ENCODE results near the gene HYPK. TPM values are rescaled to one million over a fixed set of nuclear protein-coding genes. Genes with fewer than 3 reads are reported as not detected.
"Not testable (repeated sequence)": the region's sequence is repeated elsewhere in the genome, so short reads cannot be mapped to it uniquely, and the experiment has no call there.

The HYPK gene
- total RNA-seq, 2 experiments from 2014 or later: 16.1 to 53.6 TPM

GRCh38 chr15:43828061-43828657 is 27.8 kb downstream of the HYPK start:
- H3K79me2 ChIP-seq (ENCODE audit: insufficient read depth, low read depth, low read length): peaks cover 95% of the 10 kb centered on the region
- TF ChIP-seq, protein P1, sequence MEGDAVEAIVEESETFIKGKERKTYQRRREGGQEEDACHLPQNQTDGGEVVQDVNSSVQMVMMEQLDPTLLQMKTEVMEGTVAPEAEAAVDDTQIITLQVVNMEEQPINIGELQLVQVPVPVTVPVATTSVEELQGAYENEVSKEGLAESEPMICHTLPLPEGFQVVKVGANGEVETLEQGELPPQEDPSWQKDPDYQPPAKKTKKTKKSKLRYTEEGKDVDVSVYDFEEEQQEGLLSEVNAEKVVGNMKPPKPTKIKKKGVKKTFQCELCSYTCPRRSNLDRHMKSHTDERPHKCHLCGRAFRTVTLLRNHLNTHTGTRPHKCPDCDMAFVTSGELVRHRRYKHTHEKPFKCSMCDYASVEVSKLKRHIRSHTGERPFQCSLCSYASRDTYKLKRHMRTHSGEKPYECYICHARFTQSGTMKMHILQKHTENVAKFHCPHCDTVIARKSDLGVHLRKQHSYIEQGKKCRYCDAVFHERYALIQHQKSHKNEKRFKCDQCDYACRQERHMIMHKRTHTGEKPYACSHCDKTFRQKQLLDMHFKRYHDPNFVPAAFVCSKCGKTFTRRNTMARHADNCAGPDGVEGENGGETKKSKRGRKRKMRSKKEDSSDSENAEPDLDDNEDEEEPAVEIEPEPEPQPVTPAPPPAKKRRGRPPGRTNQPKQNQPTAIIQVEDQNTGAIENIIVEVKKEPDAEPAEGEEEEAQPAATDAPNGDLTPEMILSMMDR (conservative IDR thresholded peaks at IDR 0.05; ENCODE audit: low read length): no peak
- no peak for TF ChIP-seq EZH2phosphoT487 (IDR thresholded peaks at IDR 0.05; ENCODE audit: borderline replicate concordance, low read depth, low read length)
- intact Hi-C loops (cut with micrococcal nuclease; ENCODE audit: unreplicated experiment): loop anchor here (1.0 to 2.0 kb wide), 2 partner anchors 19 to 52 kb away; partner anchors contain the start of gene ELL3
- peak overlapping the region; percentile 95 for H3K4me3 ChIP-seq (ENCODE audit: low read depth, low read length, poor library complexity, severe bottlenecking)
- DNase-seq (ENCODE audit: low spot score): peak; percentile 64
- ChIA-PET POLR2A (interaction anchor here (0.9 to 9.7 kb wide), 9 partner anchors 9 to 53 kb away, joined by 3 to 150 read pairs (median 5); partner anchors contain the start of genes ELL3 and SERF2), CTCF (ENCODE audit: unreplicated experiment) (interaction anchor here (0.5 to 1.3 kb wide), 2 partner anchors 19 to 51 kb away, joined by 3 read pairs; partner anchors contain the start of gene ELL3)
- peaks cover 61% of the 10 kb centered on the region for H3K36me3 ChIP-seq (ENCODE audit: insufficient read depth, low read length)
- H3K4me2 ChIP-seq (ENCODE audit: low read length): peak overlapping the region; percentile 82
- H3K27ac ChIP-seq (ENCODE audit: low read depth, low read length, poor library complexity, severe bottlenecking): peak overlapping the region; percentile 86
- H3K4me1 ChIP-seq (ENCODE audit: insufficient read depth, low read length, poor library complexity, severe bottlenecking): peaks cover 57% of the 10 kb centered on the region
- H2AFZ ChIP-seq (ENCODE audit: low read length): no peak overlapping the region
- TSS peak; percentile 67 for BruUV-seq (replicated peaks)
- no peaks in the 10 kb centered on the region for H3K9me2 ChIP-seq (ENCODE audit: insufficient read depth, low read length)
- peaks cover 11% of the 10 kb centered on the region for H4K20me1 ChIP-seq (ENCODE audit: insufficient read depth, low read length)
- no peaks in the 10 kb centered on the region; the same call in 1 of the 2 replicates for H3K9me3 ChIP-seq (ENCODE audit: low read length)

GRCh38 chr15:43829951-43830540 is 29.6 kb downstream of the HYPK start:
- Histone ChIP-seq H3K79me2 (ENCODE audit: insufficient read depth, low read depth, low read length) (peaks cover 100% of the 10 kb centered on the region), H3K27ac (ENCODE audit: low read depth, low read length, poor library complexity, severe bottlenecking) (peak overlapping the region; percentile 86), H3K36me3 (ENCODE audit: insufficient read depth, low read length) (peaks cover 79% of the 10 kb centered on the region), H3K4me2 (ENCODE audit: low read length) (peak overlapping the region; percentile 82), H3K4me3 (ENCODE audit: low read depth, low read length, poor library complexity, severe bottlenecking) (peak overlapping the region; percentile 95), H3K4me1 (ENCODE audit: insufficient read depth, low read length, poor library complexity, severe bottlenecking) (peaks cover 51% of the 10 kb centered on the region), H4K20me1 (ENCODE audit: insufficient read depth, low read length) (peaks cover 11% of the 10 kb centered on the region)
- H3K9me3 ChIP-seq (ENCODE audit: low read length); H2AFZ ChIP-seq (ENCODE audit: low read length); DNase-seq (ENCODE audit: low spot score); BruUV-seq (replicated peaks); CTCF ChIA-PET (ENCODE audit: unreplicated experiment); H3K9me2 ChIP-seq (ENCODE audit: insufficient read depth, low read length): not testable (repeated sequence)
- POLR2A ChIA-PET: interaction anchor here (0.7 to 9.7 kb wide), 3 partner anchors 8 to 40 kb away, joined by 3 to 150 read pairs (median 12); no protein-coding TSS in a partner anchor
- intact Hi-C loops (cut with micrococcal nuclease; ENCODE audit: unreplicated experiment): loop anchor here (2.0 kb wide), 1 partner anchor 21 kb away; no protein-coding TSS in a partner anchor

GRCh38 chr15:43830691-43831275 is 30.4 kb downstream of the HYPK start:
- Histone ChIP-seq H3K27ac (ENCODE audit: low read depth, low read length, poor library complexity, severe bottlenecking) (peak overlapping the region; percentile 86), H3K4me3 (ENCODE audit: low read depth, low read length, poor library complexity, severe bottlenecking) (peak overlapping the region; percentile 95), H3K79me2 (ENCODE audit: insufficient read depth, low read depth, low read length) (peaks cover 100% of the 10 kb centered on the region), H3K4me1 (ENCODE audit: insufficient read depth, low read length, poor library complexity, severe bottlenecking) (peaks cover 44% of the 10 kb centered on the region), H4K20me1 (ENCODE audit: insufficient read depth, low read length) (peaks cover 12% of the 10 kb centered on the region), H3K4me2 (ENCODE audit: low read length) (peak overlapping the region; percentile 82), H3K36me3 (ENCODE audit: insufficient read depth, low read length) (peaks cover 87% of the 10 kb centered on the region)
- BruUV-seq (replicated peaks); H2AFZ ChIP-seq (ENCODE audit: low read length); CTCF ChIA-PET (ENCODE audit: unreplicated experiment); H3K9me3 ChIP-seq (ENCODE audit: low read length); H3K9me2 ChIP-seq (ENCODE audit: insufficient read depth, low read length); intact Hi-C loops (cut with micrococcal nuclease; ENCODE audit: unreplicated experiment): not testable (repeated sequence)
- peak; percentile 54 for DNase-seq (ENCODE audit: low spot score)
- POLR2A ChIA-PET: interaction anchor here (0.7 to 2.4 kb wide), 9 partner anchors 8 to 60 kb away, joined by 4 to 15 read pairs (median 6); partner anchors contain the start of gene ELL3

DNA sequence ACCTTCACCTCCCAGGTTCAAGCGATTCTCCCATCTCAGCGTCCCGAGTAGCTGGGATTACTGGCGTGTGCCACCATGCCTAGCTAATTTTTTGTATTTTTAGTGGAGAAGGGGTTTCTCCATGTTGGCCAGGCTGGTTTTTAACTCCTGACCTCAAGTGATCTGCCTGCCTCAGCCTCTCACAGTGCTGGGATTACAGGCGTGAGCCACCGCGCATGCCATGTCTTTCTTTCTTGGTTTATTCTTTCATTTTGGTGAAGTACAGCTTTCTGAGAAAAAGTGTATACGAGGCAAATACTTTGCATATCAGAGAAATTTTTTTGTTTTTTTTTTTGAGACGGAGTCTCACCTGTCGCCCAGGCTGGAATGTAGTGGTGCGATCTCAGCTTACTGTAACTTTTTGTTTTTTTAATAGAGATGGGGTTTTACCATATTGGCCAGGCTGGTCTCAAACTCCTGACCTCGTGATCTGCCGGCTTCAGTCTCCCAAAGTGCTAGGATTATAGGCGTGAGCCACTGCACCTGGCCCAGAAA is 31.2 kb downstream of the HYPK start:
- peaks cover 20% of the 10 kb centered on the region for H4K20me1 ChIP-seq (ENCODE audit: insufficient read depth, low read length)
- H3K9me3 ChIP-seq (ENCODE audit: low read length); H2AFZ ChIP-seq (ENCODE audit: low read length); BruUV-seq (replicated peaks); intact Hi-C loops (cut with micrococcal nuclease; ENCODE audit: unreplicated experiment); DNase-seq (ENCODE audit: low spot score); H3K9me2 ChIP-seq (ENCODE audit: insufficient read depth, low read length); CTCF ChIA-PET (ENCODE audit: unreplicated experiment): not testable (repeated sequence)
- peak overlapping the region; percentile 95 for H3K4me3 ChIP-seq (ENCODE audit: low read depth, low read length, poor library complexity, severe bottlenecking)
- H3K4me2 ChIP-seq (ENCODE audit: low read length): peak overlapping the region; percentile 82
- H3K4me1 ChIP-seq (ENCODE audit: insufficient read depth, low read length, poor library complexity, severe bottlenecking): peaks cover 36% of the 10 kb centered on the region
- H3K27ac ChIP-seq (ENCODE audit: low read depth, low read length, poor library complexity, severe bottlenecking): peak overlapping the region; percentile 86
- POLR2A ChIA-PET: interaction anchor here (0.6 to 2.4 kb wide), 17 partner anchors 9 to 93 kb away, joined by 3 to 16 read pairs (median 6); partner anchors contain the start of gene ELL3
- H3K36me3 ChIP-seq (ENCODE audit: insufficient read depth, low read length): peaks cover 95% of the 10 kb centered on the region
- peaks cover 100% of the 10 kb centered on the region for H3K79me2 ChIP-seq (ENCODE audit: insufficient read depth, low read depth, low read length)

DNA sequence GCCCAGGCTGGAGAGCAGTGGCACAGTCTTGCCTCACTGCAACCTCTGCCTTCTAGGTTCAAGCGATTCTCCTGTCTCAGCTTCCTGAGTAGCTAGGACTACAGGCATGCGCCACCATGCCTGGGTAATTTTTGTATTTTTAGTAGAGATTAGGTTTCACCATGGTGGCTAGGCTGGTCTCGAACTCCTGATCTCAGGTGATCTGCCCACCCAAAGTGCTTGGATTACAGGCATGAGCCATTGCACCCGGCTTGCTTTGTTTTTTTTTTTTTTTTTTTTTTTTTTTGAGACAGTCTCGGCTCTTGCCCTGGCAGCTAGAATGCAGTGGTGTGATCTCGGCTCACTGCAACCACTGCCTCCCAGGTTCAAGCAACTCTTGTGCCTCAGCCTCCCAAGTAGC is 32.1 kb downstream of the HYPK start:
- peak overlapping the region; percentile 82 for H3K4me2 ChIP-seq (ENCODE audit: low read length)
- H3K9me3 ChIP-seq (ENCODE audit: low read length); H2AFZ ChIP-seq (ENCODE audit: low read length); intact Hi-C loops (cut with micrococcal nuclease; ENCODE audit: unreplicated experiment); H3K9me2 ChIP-seq (ENCODE audit: insufficient read depth, low read length); CTCF ChIA-PET (ENCODE audit: unreplicated experiment); DNase-seq (ENCODE audit: low spot score); BruUV-seq (replicated peaks): not testable (repeated sequence)
- H3K27ac ChIP-seq (ENCODE audit: low read depth, low read length, poor library complexity, severe bottlenecking): peak overlapping the region; percentile 86
- H4K20me1 ChIP-seq (ENCODE audit: insufficient read depth, low read length): peaks cover 21% of the 10 kb centered on the region
- H3K36me3 ChIP-seq (ENCODE audit: insufficient read depth, low read length): peaks cover 99% of the 10 kb centered on the region
- POLR2A ChIA-PET: interaction anchor here (0.6 to 2.4 kb wide), 14 partner anchors 8 to 79 kb away, joined by 3 to 16 read pairs (median 6); partner anchors contain the start of genes ELL3 and MFAP1
- peak overlapping the region; percentile 95 for H3K4me3 ChIP-seq (ENCODE audit: low read depth, low read length, poor library complexity, severe bottlenecking)
- peaks cover 100% of the 10 kb centered on the region for H3K79me2 ChIP-seq (ENCODE audit: insufficient read depth, low read depth, low read length)
- peaks cover 35% of the 10 kb centered on the region for H3K4me1 ChIP-seq (ENCODE audit: insufficient read depth, low read length, poor library complexity, severe bottlenecking)

All from OCI-LY7 (cell line).